BJ (cell line): ENCODE data around the gene TMEM14C. TPM values are rescaled to one million over a fixed set of nuclear protein-coding genes. Genes with fewer than 3 reads are reported as not detected.
A peak's percentile ranks its signal among the peaks of the same experiment; 100 is the strongest.

Experiments used
- CTCF ChIA-PET: fragments of 350-600 bp; formaldehyde crosslinking; extraction: SDS; loops from one replicate; lab custom pipeline; 2021; ENCODE audit warnings: antibody characterized with exemption, inconsistent platforms; lab: Yijun Ruan, JAX
- POLR2A ChIA-PET: fragments of 300-600 bp; sonication (Branson Sonifier 250); formaldehyde crosslinking; extraction: SDS; loops from one replicate; lab custom pipeline; 2021; ENCODE audit warnings: antibody characterized with exemption; lab: Charles Lee
- DNase-seq: peaks from one replicate; pipeline ENCODE4 v3.0.0-alpha.2; 2011; ENCODE audit warnings: low read depth
- H3K27me3 ChIP-seq: 2 replicates; pipeline ENCODE4 v1.6.0; 2011; ENCODE audit warnings: low read length; ENCODE audit not compliant: control insufficient read depth, insufficient read depth
- H3K36me3 ChIP-seq: 2 replicates; pipeline ENCODE4 v1.5.1; 2011; ENCODE audit warnings: low read length; ENCODE audit not compliant: control insufficient read depth, insufficient read depth
- H3K4me3 ChIP-seq: 2 replicates; pipeline ENCODE4 v1.5.1; 2011; ENCODE audit warnings: low read depth, mild to moderate bottlenecking, control low read depth, low read length
- polyA plus RNA-seq: library from polyadenylated mRNA; depleted of rRNA; stranded (reverse); fragments of >200 nt; gene quantifications from 2 replicates; pipeline ENCODE4 v1.2.3, GENCODE V29; 2011
- TF ChIP-seq, protein P1 (sequence below): IDR thresholded peaks from 2 replicates; pipeline ENCODE4 v1.5.1; 2011; ENCODE audit warnings: low read depth, mild to moderate bottlenecking, control low read depth, inconsistent platforms, low read length, moderate library complexity; ENCODE audit not compliant: insufficient read depth

The TMEM14C gene
- polyA plus RNA-seq, 1 experiment, result 210 TPM

DNA sequence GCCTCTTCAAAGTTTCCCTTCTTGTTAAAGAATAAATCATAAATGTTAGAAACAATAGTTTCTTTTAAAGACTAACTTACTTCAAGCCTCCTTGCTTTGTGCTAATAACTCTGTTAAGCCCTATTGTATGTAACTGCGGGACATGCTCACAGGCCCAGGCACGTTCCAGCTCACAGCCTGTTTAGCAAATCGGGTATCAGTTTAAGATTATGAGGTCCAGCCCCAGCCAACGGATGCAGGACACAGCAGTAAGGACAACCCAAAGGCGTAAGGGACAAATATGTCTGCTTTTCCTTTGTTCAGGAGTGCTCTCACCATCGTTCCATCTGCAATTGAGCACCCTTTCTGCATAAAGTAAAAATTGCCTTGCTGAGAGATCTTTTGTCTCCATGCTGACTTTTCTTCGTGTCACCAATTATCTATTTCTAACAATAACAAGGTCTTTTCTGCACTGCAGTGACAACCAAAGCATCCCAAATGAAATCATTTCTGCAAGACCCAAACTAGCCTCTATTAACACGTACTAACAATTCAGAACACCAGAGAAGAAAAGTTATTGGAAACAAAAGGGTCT, 29.8 kb upstream of the TMEM14C start:
- CTCF ChIA-PET, result no interaction called here
- POLR2A ChIA-PET, result no interaction called here
- DNase-seq, result no peak
- no peaks in the 10 kb centered on the region for H3K27me3 ChIP-seq
- peak overlapping the region; percentile 98 for H3K4me3 ChIP-seq
- TF ChIP-seq, protein P1, sequence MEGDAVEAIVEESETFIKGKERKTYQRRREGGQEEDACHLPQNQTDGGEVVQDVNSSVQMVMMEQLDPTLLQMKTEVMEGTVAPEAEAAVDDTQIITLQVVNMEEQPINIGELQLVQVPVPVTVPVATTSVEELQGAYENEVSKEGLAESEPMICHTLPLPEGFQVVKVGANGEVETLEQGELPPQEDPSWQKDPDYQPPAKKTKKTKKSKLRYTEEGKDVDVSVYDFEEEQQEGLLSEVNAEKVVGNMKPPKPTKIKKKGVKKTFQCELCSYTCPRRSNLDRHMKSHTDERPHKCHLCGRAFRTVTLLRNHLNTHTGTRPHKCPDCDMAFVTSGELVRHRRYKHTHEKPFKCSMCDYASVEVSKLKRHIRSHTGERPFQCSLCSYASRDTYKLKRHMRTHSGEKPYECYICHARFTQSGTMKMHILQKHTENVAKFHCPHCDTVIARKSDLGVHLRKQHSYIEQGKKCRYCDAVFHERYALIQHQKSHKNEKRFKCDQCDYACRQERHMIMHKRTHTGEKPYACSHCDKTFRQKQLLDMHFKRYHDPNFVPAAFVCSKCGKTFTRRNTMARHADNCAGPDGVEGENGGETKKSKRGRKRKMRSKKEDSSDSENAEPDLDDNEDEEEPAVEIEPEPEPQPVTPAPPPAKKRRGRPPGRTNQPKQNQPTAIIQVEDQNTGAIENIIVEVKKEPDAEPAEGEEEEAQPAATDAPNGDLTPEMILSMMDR, result no peak
- no peaks in the 10 kb centered on the region for H3K36me3 ChIP-seq

- DNase-seq, result peak; percentile 67
- ChIA-PET CTCF (interaction anchor here (1.3 kb wide), 1 partner anchor 216 kb away, joined by 5 read pairs; no protein-coding TSS in a partner anchor), POLR2A (interaction anchor here (0.6 to 1.0 kb wide), 2 partner anchors 28 to 75 kb away, joined by 3 to 8 read pairs; no protein-coding TSS in a partner anchor)
- H3K27me3 ChIP-seq, result no peaks in the 10 kb centered on the region
- TF ChIP-seq, protein P1, result no peak
- peak within 1 kb of the TSS; percentile 98 for H3K4me3 ChIP-seq
- peaks cover 3% of the 10 kb centered on the region; the same call in 1 of the 2 replicates for H3K36me3 ChIP-seq
Measured at GRCh38 chr6:10694302-10695085, 28.4 kb upstream of the TMEM14C start, which contains the start of the genes C6orf52 and PAK1IP1. C6orf52 (minus strand) TSS chr6:10694616; CDS start chr6:10687550, 7,066 bp downstream. PAK1IP1 (plus strand) TSS chr6:10694972; CDS start chr6:10694986, 14 bp downstream.

- DNase-seq, result no peak
- TF ChIP-seq, protein P1, result no peak
- Histone ChIP-seq H3K27me3 (no peaks in the 10 kb centered on the region), H3K36me3 (peaks cover 3% of the 10 kb centered on the region; the same call in 1 of the 2 replicates), H3K4me3 (peak overlapping the region; percentile 98)
- POLR2A ChIA-PET, result interaction anchor here (0.6 to 1.0 kb wide), 2 partner anchors 27 to 76 kb away, joined by 3 to 8 read pairs; no protein-coding TSS in a partner anchor
- CTCF ChIA-PET, result interaction anchor here (1.3 kb wide), 2 partner anchors 20 to 217 kb away, joined by 4 to 5 read pairs; no protein-coding TSS in a partner anchor
Measured at GRCh38 chr6:10695086-10695657, 27.7 kb upstream of the TMEM14C start.

- CTCF ChIA-PET, result interaction anchor here (1.3 kb wide), 1 partner anchor 19 kb away, joined by 4 read pairs; no protein-coding TSS in a partner anchor
- no peak overlapping the region for H3K4me3 ChIP-seq
- no peak for DNase-seq
- peaks cover 3% of the 10 kb centered on the region; the same call in 1 of the 2 replicates for H3K36me3 ChIP-seq
- TF ChIP-seq, protein P1, result no peak
- POLR2A ChIA-PET, result no interaction called here
- H3K27me3 ChIP-seq, result no peaks in the 10 kb centered on the region
Measured at GRCh38 chr6:10696655-10697054, 26.2 kb upstream of the TMEM14C start.
